Panc1 (cell line): ENCODE data around the gene KCNRG. TPM values are rescaled to one million over a fixed set of nuclear protein-coding genes. Genes with fewer than 3 reads are reported as not detected.
A peak's percentile ranks its signal among the peaks of the same experiment; 100 is the strongest.

ENCODE experiments used
- microRNA-seq: library from miRNA; unstranded; fragments of <30 nt; microRNA quantifications from one replicate; pipeline ENCODE4 v1.1.0, GENCODE V29; 2020; ENCODE audit not compliant: unreplicated experiment
- total RNA-seq: library from RNA; stranded (reverse); gene quantifications from one replicate; pipeline ENCODE4 v1.2.1, GENCODE V29; 2021; ENCODE audit not compliant: unreplicated experiment

Gene KCNRG
- total RNA-seq, 1 experiment from 2014 or later: 0.31 TPM

Small RNA genes within 50 kb of the gene (microRNA-seq; reads per million reads assigned to microRNA genes)
- gene MIR15A: 6,442 reads per million, percentile 93 among the genes with 10 or more reads in this experiment
- gene MIR16-1: 1,274 reads per million, percentile 84 among the genes with 10 or more reads in this experiment
- gene MIR3613: 5.7 reads per million, percentile 17 among the genes with 10 or more reads in this experiment

Other genes with a start within 250 kb of the KCNRG start
- 36.8 TPM for gene KPNA3, start 222.8 kb upstream of the KCNRG start, total RNA-seq
- gene SPRYD7, start 79.1 kb upstream of the KCNRG start, total RNA-seq: 6.2 TPM
- gene TRIM13, start 18.4 kb upstream of the KCNRG start, total RNA-seq: 22.4 TPM